ENCODE data around the gene NTN1.

Gene NTN1

GRCh38 chr17:9286434-9286833, 265.1 kb downstream of the NTN1 start:
- DNase-seq: no peak

GRCh38 chr17:9287306-9287705, 266.0 kb downstream of the NTN1 start:
- no peak for DNase-seq

GRCh38 chr17:9290226-9290613, 268.9 kb downstream of the NTN1 start:
- DNase-seq: no peak

- DNase-seq: peak; percentile 51
Measured at GRCh38 chr17:9291912-9292560, 270.7 kb downstream of the NTN1 start.

- no peak for DNase-seq
Measured at GRCh38 chr17:9292561-9292941, 271.2 kb downstream of the NTN1 start.

Data from stimulated activated CD4-positive, alpha-beta T cell treated with anti-CD3 and anti-CD28 coated beads, Interleukin-1b, Interleukin-23, amount 100 ng/mL, for 48 hours (primary cell).